Renal cortex interstitium (tissue), 11 donors: ENCODE results near the gene INPP5K. TPM values are rescaled to one million over a fixed set of nuclear protein-coding genes. Genes with fewer than 3 reads are reported as not detected.
"Not testable (repeated sequence)": the region's sequence is repeated elsewhere in the genome, so short reads cannot be mapped to it uniquely, and the experiment has no call there.

Experiments used
- DNase-seq, 11 donors: peaks; one replicate each; pipeline ENCODE4 v3.0.0-alpha.2; 2013; ENCODE audit warnings: low read depth in 9 of 11, low spot score in 4 of 11; ENCODE audit errors: extremely low read depth in 1 of 11
- polyA plus RNA-seq, 3 donors: library from polyadenylated mRNA; unstranded; fragments of 120-200 nt; gene quantifications; one replicate each; pipeline ENCODE4 v1.2.1, GENCODE V29; 2013; ENCODE audit not compliant: insufficient read length in 3 of 3

The INPP5K gene
- polyA plus RNA-seq, 3 donors, result 17.3 to 25.1 (median 19.1) TPM

DNA sequence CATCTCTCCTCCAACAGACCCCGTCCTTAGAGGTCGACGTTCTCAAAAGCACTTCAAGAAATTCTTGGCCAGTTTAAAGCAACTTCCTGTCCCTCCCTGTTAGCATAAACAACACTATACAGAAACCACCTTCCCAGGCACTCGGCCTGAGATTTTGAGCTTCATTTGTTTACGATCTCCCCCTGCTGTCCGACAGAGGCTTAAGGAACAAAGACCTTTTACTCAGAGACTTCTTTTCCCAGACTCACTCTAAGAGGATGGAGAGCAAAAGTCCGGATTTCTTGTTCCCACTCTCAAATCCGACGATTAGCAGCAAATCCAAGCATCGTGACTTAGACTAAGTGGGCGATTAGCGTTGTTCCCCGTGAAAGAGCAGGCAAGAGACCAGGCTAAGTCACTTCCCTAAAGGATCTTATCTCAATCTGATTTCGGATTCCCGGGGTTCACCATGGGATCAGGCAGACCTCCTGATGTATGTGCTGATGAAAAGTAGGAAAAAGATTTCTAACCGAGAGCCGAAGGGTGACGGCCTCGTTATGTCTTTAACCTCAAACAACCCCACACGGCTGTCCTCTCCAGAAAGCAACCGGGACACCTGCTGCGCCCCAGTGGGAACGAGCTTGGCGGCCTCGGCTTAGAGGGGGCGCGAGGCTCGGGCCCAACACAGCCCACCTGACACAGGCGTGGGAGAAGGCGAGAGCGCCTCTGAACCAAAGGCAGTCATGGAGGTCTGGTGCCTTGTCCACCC, 598 bp downstream of the INPP5K start:
- peak in 9 of 11 donors; percentile 68 to 88 (median 75) for DNase-seq

DNA sequence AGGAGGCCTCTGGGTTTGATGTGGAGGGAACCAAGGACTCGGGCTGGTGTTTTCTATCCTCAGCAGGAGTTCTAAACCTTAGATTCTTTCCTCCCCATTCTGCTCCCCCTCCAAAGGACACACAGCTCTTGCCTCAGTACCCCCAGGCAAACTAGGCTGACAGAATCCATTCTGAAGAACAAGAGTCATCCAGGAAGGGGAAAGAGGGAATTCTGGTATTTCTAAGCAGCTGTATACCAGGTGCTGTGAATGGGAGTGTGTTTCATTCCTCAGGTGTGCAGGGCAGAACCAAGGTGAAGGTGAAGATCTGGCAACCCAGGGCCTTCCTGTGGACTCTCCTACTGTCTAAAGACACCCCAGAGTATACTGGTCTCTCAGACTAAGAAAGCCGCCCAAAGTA, 4.1 kb downstream of the INPP5K start:
- DNase-seq, result no peak

DNA sequence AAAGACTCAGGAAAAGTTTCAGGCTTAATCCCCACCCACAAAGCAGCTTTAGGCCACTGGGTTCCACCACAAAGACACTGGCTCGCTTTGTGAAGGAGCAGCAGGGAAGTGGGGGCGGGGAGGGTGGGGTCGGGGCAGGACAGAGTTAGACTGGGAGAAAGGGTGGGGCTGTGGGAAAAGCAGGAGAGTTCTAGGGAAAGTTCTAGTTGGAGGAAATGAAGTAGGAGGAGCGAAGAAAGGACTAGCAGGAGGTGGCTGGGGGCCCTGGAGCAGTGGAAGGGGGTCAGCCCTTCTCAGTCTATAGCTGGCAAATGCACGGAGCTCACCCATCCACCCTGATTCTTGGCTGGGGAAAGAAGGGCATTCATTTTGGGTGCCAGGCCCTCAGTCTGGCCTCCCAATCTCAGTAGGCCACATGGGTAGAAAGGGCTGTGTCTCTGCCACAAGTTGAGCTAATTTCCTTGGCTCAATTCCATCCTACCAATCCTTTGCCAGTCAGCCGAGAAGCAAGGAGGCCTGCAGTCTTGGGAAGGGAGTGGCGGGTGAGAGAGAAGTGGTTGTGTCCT, 4.6 kb downstream of the INPP5K start:
- no peak for DNase-seq

DNA sequence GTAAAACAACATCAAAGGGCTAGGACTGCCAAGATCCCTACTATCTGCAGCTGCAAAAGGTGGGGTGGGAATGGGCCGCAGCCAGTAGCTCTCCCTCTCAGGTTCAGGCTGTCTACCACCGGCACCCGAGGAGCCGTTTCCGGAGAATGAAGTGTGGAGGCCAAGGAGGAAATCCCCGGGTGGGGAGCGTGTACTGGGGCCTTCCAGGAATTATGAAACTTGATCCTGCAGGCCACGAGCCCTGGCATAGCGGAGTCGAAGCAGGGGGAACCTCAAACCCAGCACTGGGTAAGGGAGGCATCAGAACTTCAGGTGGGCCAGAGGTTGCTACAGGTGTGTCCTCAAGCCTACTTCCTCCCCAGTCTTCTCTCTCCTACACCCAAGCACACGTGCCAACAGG, 5.1 kb downstream of the INPP5K start:
- DNase-seq, result no peak

DNA sequence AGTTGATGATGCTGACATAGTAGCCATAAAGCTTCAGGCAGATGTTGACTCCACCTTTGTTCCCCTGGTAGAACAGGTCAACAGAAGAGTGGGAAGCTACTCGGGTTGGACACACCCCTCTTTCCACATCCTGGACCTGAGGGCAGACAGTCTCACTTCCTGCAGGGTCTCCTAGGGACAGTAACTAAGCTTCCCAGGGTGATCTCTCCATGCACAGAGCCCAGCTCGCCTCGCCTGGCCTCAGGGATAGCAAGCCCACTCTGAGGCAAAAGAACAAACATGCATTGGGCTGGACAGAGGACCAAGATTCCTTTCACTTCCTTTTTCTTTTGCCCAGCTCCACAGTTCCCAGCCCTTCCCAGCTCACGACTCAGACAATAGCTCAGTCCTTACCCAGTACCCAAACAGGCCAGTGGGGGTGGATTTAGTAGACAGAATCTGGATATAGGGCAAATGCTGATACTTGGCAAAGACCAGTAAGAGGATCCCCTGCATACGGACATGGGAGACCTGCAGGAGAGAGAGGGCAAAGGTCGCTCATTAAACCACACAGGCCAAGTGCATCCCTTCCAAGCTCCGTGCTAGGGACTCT, 7.0 kb downstream of the INPP5K start:
- DNase-seq, result no peak

DNA sequence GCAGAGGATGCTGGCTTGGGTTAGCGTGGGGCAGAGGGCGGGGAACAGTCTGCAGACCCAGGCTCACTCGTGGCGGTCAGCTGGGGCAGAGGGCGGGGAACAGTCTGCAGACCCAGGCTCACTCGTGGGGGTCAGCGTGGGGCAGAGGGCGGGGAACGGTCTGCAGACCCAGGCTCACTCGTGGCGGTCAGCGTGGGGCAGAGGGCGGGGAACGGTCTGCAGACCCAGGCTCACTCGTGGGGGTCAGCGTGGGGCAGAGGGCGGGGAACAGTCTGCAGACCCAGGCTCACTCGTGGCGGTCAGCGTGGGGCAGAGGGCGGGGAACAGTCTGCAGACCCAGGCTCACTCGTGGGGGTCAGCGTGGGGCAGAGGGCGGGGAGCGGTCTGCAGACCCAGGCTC, 7.7 kb downstream of the INPP5K start:
- not testable (repeated sequence) for DNase-seq

DNA sequence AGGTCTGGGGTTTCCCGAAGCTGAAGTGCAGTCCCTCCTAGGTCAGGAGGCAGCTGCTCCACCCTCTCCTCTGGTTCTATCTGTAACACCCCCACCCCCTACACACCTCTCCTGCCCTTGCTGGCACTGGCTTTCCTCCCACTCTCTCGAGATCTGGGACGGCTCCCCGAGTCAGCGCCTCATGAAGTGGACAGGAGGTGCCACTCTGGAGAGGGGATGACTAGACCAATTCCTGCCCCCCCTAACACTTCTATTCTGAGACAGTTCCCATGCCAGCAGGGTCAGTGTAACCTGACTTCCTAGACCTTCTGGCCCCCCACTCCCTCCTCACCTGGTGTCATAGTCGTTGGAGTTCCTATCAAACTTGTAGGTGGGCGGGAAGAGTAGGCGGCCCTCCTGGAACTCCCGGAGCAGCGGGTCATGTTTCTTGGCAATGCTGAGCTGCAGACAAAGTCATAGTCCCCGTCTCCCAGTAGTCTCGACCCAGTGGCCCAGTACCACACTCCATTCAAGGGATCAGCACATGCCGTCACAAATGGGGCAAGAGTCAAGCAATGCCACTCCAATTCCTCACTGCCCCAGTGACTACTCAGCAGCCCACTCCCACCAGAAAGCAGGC, 9.7 kb downstream of the INPP5K start:
- DNase-seq, result no peak

DNA sequence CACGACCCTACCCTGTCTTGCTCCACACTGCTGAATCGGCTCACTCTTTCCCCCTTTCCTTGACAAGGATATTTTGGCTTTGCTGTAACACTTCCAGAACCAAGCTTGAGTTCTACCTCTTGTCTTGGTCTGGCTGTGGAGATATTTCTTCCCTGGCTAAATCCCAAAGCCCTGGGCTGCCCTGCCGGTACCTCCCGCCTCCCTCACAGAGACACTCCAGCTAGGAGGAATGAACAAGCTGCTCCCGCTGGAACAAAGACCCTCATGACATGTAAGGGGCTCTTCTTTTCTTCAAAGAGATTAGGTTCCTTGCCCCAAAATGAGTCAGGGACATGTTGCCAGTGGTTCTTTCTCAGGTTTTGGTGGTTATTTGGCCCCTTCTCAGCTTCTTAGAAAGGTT, 10.8 kb downstream of the INPP5K start:
- DNase-seq, result no peak

DNA sequence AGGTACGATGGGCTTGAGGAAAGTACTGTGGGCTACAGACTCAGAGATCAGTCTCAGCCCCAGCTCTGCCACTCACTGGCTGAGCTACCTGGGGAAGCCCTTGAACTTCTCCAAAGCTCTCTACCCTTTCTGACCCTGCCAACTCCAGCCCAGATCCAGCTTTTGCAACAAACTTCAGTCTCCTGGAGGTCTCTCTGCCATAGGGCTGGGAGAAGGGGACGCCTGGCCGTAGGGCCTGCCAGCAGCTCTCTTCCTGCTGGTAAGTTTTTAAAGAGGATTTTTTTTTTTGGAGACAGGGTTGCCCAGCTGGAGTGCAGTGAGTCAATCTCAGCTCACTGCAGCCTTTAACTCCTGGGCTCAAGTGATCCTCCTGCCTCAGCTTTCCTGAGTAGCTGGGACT, 11.5 kb downstream of the INPP5K start:
- DNase-seq, result no peak

DNA sequence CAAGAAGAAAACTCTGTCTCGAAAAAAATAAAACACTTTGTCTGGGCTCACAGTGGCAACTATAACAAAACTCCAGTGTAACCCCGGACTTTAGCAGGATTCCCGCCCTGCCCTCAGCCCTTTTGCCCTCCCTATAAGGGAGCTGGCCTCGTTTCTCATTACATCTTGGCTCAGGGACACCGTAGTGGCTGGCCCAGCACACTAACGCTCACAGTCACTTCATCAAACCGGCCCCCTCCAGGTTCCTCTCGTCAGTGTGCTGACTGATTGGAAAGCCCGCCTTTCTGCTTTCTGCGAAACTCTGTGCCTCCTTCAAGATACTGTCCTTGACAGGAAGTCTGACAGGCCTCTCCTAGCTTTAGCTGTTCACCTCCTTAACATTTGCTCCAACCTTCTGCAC, 12.7 kb downstream of the INPP5K start:
- no peak for DNase-seq

DNA sequence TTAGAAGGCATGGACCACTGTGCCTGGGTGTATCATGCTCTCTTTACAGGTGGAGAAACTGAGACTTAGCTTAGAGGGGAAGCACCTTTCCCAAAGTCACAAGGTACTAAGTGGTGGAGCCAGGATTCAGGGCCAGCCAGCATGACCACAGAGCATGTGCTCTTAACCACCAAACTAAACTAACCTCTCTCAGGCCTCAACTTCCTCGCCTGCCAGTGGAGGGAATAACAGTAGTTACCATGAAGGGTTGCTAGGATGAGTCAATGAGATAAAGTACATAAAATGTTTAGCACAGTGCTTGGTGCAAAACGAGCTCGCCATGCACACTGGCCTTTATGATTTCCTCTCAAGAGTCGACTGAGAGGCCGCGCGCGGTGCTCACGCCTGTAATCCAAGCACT, 17.5 kb downstream of the INPP5K start:
- DNase-seq, result no peak

DNA sequence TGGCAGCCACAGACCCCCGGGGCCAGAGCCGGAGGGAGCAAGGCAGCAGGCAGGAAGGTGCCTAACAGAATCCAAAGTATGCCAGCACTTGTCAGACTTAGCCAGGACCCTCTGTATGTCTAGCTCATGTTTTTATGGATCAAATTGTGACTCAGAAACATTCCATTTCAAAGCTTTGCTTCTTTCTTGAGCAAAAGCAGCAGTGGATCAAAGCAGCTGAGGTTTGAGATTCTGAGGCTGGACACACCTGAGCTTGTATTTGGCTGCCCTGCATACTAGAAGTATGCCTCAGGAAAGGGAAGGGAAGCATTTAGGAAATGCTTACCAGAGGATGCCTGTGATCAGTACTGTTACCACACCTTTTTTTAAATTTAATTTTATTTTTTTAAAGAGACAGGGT, 18.2 kb downstream of the INPP5K start:
- no peak for DNase-seq

DNA sequence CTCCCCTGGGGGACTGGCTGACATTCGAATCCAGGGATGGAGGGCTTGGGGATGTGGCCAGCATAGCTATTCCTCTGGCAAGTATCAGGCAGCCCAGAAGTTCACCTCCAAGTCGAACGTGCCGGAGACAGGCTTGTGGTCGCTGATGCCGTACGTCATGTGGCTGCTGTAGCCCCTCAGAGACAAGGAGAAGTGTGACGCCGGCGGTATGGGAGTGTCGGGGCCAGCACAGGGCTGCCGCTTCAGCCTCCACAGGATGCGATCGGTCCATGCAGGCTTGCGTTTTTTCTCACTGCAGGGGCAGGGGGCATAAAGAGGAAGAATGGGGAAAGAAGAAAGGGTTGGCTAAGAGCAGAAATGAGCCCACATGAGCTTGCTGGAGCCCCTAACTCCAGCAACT, 18.6 kb downstream of the INPP5K start:
- DNase-seq, result no peak

DNA sequence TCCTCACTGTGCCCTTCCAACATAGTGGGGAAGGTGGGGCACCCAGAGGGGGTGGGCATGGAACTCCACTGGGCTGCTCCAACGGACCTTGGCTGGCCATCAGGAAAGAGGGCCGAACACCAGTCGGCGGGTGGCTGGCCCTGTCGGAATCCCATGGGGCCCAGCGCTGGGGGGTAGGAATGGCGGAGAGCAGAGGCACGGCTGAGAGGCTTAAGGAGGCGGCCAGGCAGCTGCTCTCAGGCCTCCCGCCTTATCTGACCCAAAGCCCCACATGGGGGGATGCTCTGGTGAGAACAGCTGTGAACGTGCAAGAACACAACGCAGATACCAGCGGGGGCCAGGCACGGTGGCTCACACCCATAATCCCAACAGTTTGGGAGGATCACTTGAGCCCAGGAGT, 19.5 kb downstream of the INPP5K start:
- DNase-seq, result no peak

DNA sequence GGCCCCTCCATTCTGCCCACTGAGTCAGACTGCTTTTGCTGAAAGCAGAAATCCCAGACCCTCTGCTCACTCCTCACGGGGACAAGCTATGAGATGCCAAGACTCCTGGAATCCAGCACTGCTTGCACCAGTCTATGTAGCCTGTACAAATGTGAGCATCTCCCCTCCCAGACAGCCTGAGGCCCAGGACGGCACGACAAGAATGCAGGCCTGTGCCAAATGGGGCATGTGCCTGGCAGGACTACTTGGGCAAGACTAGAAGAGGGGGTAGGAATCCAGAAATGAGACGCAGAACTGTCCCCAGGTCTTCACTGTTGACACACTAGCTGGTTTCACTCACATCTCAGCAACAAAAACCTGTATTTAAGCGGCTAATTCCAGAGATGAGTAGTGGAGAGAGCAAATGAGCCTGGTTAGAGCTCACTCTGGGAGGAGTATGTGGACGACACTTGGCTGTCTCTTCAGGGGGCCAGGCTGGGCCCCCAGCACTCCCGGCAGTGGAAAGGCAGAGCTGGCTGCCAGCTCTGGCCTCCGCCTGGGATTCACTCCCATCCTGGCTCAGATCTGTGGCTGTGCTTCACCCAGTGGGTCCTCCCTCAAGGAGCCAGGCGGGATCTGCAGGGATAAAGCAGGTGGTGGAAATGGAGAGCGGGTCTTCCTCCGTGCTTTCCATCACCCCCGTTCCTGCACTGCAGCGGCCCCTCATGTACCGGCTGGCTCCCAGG, 21.0 kb downstream of the INPP5K start:
- DNase-seq, result no peak

DNA sequence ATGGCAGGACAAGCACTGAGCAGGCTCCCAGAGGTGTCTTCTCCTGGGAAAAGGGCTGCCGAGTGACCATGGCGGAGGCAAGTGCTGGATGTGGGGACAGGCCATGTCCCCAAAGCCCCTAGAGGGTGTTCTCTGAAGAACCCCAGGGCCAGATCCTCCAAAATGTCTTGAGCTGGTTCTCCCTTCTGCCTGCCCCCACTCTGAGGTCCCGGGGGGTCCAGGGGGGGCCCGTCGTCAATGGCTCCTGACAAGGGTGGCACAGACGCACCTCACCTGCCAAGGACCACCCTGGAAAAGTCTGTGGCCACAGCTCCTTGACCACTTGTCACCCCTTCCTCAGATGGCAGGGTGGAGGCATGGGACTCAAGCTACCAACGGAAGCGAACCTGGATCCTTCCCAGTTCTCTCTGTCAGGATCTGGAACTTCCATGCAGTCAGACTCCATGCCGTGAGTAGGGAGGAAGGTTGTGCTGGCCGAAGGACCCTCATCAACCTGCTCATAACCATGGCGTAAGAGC, 21.6 kb downstream of the INPP5K start:
- no peak for DNase-seq

DNA sequence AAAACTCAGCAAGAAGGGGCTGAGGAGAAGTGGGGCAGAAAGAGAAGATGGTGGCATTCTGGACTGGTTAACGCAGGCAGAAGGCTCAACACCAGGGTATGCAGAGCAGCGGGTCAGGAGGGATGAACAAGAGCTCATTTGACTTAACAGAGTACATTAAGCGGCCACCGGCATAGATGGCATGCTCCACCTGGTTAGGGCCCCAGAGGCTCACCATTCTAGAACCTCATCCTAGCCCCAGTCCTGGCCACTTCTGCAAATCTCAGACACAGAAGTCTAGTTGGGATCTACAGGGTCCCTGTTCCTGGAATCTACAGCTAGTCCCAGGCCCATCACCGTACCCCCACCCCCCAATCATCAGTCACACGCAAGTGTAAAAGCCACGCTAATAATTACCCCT, 22.2 kb downstream of the INPP5K start:
- DNase-seq, result no peak

DNA sequence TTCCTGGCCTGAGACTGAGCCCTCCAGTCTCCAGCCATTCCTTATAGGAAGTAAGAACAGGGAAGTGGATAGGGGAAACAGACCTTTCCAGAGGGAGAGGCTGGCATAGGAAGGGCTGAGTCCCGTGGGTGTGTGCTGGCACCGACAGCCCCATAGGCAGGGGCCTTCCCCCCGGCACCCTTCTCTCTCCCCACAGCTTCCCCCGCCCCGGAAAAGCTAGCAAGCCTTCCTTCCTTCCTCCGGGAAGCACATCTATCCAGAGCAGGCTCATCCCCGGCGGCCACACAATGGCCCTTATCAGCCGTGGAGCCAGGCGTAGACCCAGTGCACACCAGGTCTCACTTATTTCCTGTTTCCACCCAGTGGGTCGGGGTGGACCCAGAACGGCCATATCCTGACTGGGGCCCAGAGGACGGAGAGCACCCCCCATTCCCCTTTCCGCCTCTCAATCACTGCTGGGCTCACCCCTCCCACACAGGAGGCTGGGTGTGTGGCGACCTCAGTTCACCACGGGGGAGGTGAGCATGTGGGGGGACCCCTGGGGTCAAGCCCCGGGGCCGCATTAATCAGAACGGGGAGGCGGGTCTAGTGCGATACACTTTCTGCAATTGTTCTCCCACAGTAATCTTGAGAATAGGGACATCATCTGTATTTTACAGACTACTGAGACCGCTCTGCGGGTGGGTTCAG, 23.0 kb downstream of the INPP5K start:
- DNase-seq, result no peak
